Neural progenitor cell (in vitro differentiated cells): ENCODE measurements around the gene DDO. TPM values are rescaled to one million over a fixed set of nuclear protein-coding genes. Genes with fewer than 3 reads are reported as not detected.
A peak's percentile ranks its signal among the peaks of the same experiment; 100 is the strongest.

Experiments used
- DNase-seq: peaks from one replicate; pipeline ENCODE4 v3.0.0-alpha.2; 2016; ENCODE audit warnings: low spot score
- H2AFZ ChIP-seq: fragments of 200-600 bp; sonication (generic); replicated peaks from 2 replicates; pipeline ENCODE4 v1.6.1; 2016; ENCODE audit warnings: antibody characterized with exemption
- H3F3A ChIP-seq: fragments of 200-600 bp; sonication (generic); 2 replicates; pipeline ENCODE4 v1.6.1; 2016; ENCODE audit warnings: antibody characterized with exemption, low read depth
- H3K27ac ChIP-seq: fragments of 200-600 bp; sonication (generic); 2 replicates; pipeline ENCODE4 v1.5.1; 2016; ENCODE audit warnings: mild to moderate bottlenecking
- H3K27me3 ChIP-seq: fragments of 200-600 bp; sonication (generic); 2 replicates; pipeline ENCODE4 v1.6.1; 2016; ENCODE audit warnings: mild to moderate bottlenecking, moderate library complexity
- H3K36me3 ChIP-seq: fragments of 200-600 bp; sonication (generic); 2 replicates; pipeline ENCODE4 v1.5.1; 2016
- H3K4me1 ChIP-seq: fragments of 200-600 bp; sonication (generic); 2 replicates; pipeline ENCODE4 v1.6.1; 2016; ENCODE audit warnings: mixed run types
- H3K4me2 ChIP-seq: fragments of 200-600 bp; sonication (generic); 2 replicates; pipeline ENCODE4 v1.6.1; 2016
- H3K4me3 ChIP-seq: fragments of 200-600 bp; sonication (generic); 2 replicates; pipeline ENCODE4 v1.5.1; 2016
- H3K79me2 ChIP-seq: fragments of 200-600 bp; sonication (generic); 2 replicates; pipeline ENCODE4 v1.6.1; 2016; ENCODE audit warnings: low read depth
- H3K9ac ChIP-seq: fragments of 200-600 bp; sonication (generic); 2 replicates; pipeline ENCODE4 v1.6.1; 2016
- H3K9me3 ChIP-seq: fragments of 200-600 bp; sonication (generic); 2 replicates; pipeline ENCODE4 v1.5.1; 2016; ENCODE audit warnings: low read depth
- H4K20me1 ChIP-seq: fragments of 200-600 bp; sonication (generic); 2 replicates; pipeline ENCODE4 v1.6.1; 2016; ENCODE audit warnings: low read depth
- H3K27ac Mint-ChIP-seq: 3 replicates; pipeline ENCODE4 v1.8.0; 2021; ENCODE audit warnings: mixed read lengths
- H3K27me3 Mint-ChIP-seq: 2 replicates; pipeline ENCODE4 v1.8.0; 2022; ENCODE audit warnings: low read depth, mild to moderate bottlenecking, inconsistent platforms, moderate library complexity, mixed read lengths; ENCODE audit not compliant: insufficient read depth
- H3K36me3 Mint-ChIP-seq: 3 replicates; pipeline ENCODE4 v1.8.0; 2021; ENCODE audit warnings: mixed read lengths
- H3K4me1 Mint-ChIP-seq: 3 replicates; pipeline ENCODE4 v1.8.0; 2021; ENCODE audit warnings: mixed read lengths
- H3K4me3 Mint-ChIP-seq: 3 replicates; pipeline ENCODE4 v1.8.0; 2021; ENCODE audit warnings: mild to moderate bottlenecking, moderate library complexity, mixed read lengths
- H3K9me3 Mint-ChIP-seq: 3 replicates; pipeline ENCODE4 v1.8.0; 2020; ENCODE audit warnings: mixed read lengths
- EZH2 ChIP-seq: fragments of 200-600 bp; sonication (generic); IDR thresholded peaks from 2 replicates; pipeline ENCODE4 v1.6.1; 2017; ENCODE audit warnings: antibody characterized with exemption, mild to moderate bottlenecking, moderate library complexity
- EZH2phosphoT487 ChIP-seq: fragments of 200-600 bp; sonication (generic); IDR thresholded peaks from 2 replicates; pipeline ENCODE4 v1.6.1; 2017; ENCODE audit warnings: antibody characterized with exemption
- total RNA-seq: library from RNA; depleted of rRNA; stranded (reverse); fragments of >200 nt; gene quantifications from 2 replicates; pipeline ENCODE4 v1.2.3, GENCODE V29; 2015; ENCODE audit warnings: low replicate concordance
- TF ChIP-seq, protein P1 (sequence below): fragments of 200-600 bp; sonication (generic); IDR thresholded peaks from 2 replicates; pipeline ENCODE4 v1.5.1; 2017; ENCODE audit warnings: antibody characterized with exemption, mild to moderate bottlenecking

Gene DDO
- total RNA-seq, 1 donor from 2014 or later, result not detected

DNA sequence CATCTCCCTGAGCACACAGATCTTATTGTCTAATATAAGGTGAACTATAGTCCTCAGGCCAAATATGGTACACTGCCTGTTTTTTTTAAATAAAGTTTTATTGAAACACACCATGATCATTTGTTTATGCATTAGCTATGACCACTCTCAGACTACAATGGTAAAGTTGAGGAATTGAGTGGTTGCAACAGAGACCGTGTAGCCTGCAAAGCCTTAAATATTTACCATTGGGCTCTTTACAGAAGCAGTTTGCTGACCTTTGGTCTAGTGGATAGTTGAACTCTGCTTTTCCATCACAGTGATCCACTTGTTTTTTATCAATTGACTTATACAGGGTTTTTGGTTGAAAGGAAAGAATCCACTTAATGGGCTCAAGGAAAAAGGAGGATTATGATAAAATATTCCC is 29.9 kb downstream of the DDO start:
- Histone ChIP-seq H3F3A (no peaks in the 10 kb centered on the region), H3K4me3 (no peak overlapping the region), H3K79me2 (no peaks in the 10 kb centered on the region), H3K4me2 (no peak overlapping the region), H3K36me3 (no peaks in the 10 kb centered on the region), H3K27ac (no peak overlapping the region), H3K9me3 (no peaks in the 10 kb centered on the region), H4K20me1 (no peaks in the 10 kb centered on the region), H2AFZ (no peak overlapping the region), H3K9ac (no peak overlapping the region), H3K27me3 (no peaks in the 10 kb centered on the region), H3K4me1 (peaks cover 16% of the 10 kb centered on the region)
- peaks cover 9% of the 10 kb centered on the region for H3K9me3 Mint-ChIP-seq
- DNase-seq, result no peak
- H3K36me3 Mint-ChIP-seq, result peaks cover 2% of the 10 kb centered on the region
- TF ChIP-seq EZH2, result no peak
- TF ChIP-seq, protein P1, sequence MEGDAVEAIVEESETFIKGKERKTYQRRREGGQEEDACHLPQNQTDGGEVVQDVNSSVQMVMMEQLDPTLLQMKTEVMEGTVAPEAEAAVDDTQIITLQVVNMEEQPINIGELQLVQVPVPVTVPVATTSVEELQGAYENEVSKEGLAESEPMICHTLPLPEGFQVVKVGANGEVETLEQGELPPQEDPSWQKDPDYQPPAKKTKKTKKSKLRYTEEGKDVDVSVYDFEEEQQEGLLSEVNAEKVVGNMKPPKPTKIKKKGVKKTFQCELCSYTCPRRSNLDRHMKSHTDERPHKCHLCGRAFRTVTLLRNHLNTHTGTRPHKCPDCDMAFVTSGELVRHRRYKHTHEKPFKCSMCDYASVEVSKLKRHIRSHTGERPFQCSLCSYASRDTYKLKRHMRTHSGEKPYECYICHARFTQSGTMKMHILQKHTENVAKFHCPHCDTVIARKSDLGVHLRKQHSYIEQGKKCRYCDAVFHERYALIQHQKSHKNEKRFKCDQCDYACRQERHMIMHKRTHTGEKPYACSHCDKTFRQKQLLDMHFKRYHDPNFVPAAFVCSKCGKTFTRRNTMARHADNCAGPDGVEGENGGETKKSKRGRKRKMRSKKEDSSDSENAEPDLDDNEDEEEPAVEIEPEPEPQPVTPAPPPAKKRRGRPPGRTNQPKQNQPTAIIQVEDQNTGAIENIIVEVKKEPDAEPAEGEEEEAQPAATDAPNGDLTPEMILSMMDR, result no peak
- no peak for TF ChIP-seq EZH2phosphoT487
- no peak overlapping the region for H3K27ac Mint-ChIP-seq
- peaks cover 3% of the 10 kb centered on the region for H3K27me3 Mint-ChIP-seq
- no peak overlapping the region for H3K4me3 Mint-ChIP-seq
- H3K4me1 Mint-ChIP-seq, result peaks cover 31% of the 10 kb centered on the region

- Histone ChIP-seq H3K9me3 (no peaks in the 10 kb centered on the region), H3K4me3 (no peak overlapping the region), H3K27ac (no peak overlapping the region), H3K4me2 (peak overlapping the region; percentile 62), H3K79me2 (no peaks in the 10 kb centered on the region), H3K9ac (no peak overlapping the region), H3F3A (no peaks in the 10 kb centered on the region), H3K4me1 (peaks cover 21% of the 10 kb centered on the region), H2AFZ (peak overlapping the region; percentile 15), H3K27me3 (no peaks in the 10 kb centered on the region), H4K20me1 (no peaks in the 10 kb centered on the region), H3K36me3 (no peaks in the 10 kb centered on the region)
- peak; percentile 81 for DNase-seq
- Mint-ChIP-seq H3K27ac (no peak overlapping the region), H3K9me3 (peaks cover 9% of the 10 kb centered on the region), H3K27me3 (peaks cover 3% of the 10 kb centered on the region), H3K36me3 (peaks cover 2% of the 10 kb centered on the region), H3K4me1 (peaks cover 9% of the 10 kb centered on the region), H3K4me3 (no peak overlapping the region)
- TF ChIP-seq, protein P1, result peak; percentile 30
- TF ChIP-seq EZH2, result no peak
Observed at GRCh38 chr6:110378552-110378951, 36.8 kb downstream of the DDO start.

GRCh38 chr6:110369066-110369465 is 46.3 kb downstream of the DDO start:
- H3K4me1 Mint-ChIP-seq, result peaks cover 64% of the 10 kb centered on the region
- TF ChIP-seq, protein P1, result no peak
- TF ChIP-seq EZH2 (no peak), EZH2phosphoT487 (no peak)
- H3K36me3 ChIP-seq, result no peaks in the 10 kb centered on the region
- H2AFZ ChIP-seq, result no peak overlapping the region
- H3K4me3 Mint-ChIP-seq, result no peak overlapping the region
- peak overlapping the region; percentile 76 for H3K27ac ChIP-seq
- no peaks in the 10 kb centered on the region for H4K20me1 ChIP-seq
- H3K36me3 Mint-ChIP-seq, result no peaks in the 10 kb centered on the region
- peak; percentile 54 for DNase-seq
- H3K27me3 ChIP-seq, result no peaks in the 10 kb centered on the region
- peak overlapping the region; percentile 88 for H3K27ac Mint-ChIP-seq
- peak overlapping the region; percentile 4 for H3K4me3 ChIP-seq
- H3K9me3 ChIP-seq, result no peaks in the 10 kb centered on the region
- no peaks in the 10 kb centered on the region for H3K79me2 ChIP-seq
- H3K27me3 Mint-ChIP-seq, result peaks cover 11% of the 10 kb centered on the region
- no peak overlapping the region for H3K9ac ChIP-seq
- H3F3A ChIP-seq, result peaks cover 43% of the 10 kb centered on the region
- peaks cover 50% of the 10 kb centered on the region for H3K4me1 ChIP-seq
- peak overlapping the region; percentile 64 for H3K4me2 ChIP-seq
- H3K9me3 Mint-ChIP-seq, result peaks cover 5% of the 10 kb centered on the region
